Loucy (cell line): ENCODE measurements around the gene CCNF.

Experiments used
- H2AFZ ChIP-seq: fragments of 200-600 bp; sonication (generic); 2 replicates; pipeline ENCODE4 v1.6.0; 2016; ENCODE audit warnings: antibody characterized with exemption, mild to moderate bottlenecking, low read length, moderate library complexity
- H3F3A ChIP-seq: fragments of 200-600 bp; 2 replicates; pipeline ENCODE4 v1.6.0; 2016; ENCODE audit warnings: antibody characterized with exemption, low read depth, mild to moderate bottlenecking
- H3K27me3 ChIP-seq: fragments of 200-600 bp; sonication (generic); 2 replicates; pipeline ENCODE4 v1.6.1; 2014; ENCODE audit warnings: low read length, mild to moderate bottlenecking; ENCODE audit not compliant: insufficient read depth, poor library complexity, severe bottlenecking
- H3K36me3 ChIP-seq: fragments of 200-600 bp; sonication (generic); 2 replicates; pipeline ENCODE4 v1.6.1; 2016; ENCODE audit warnings: low read length; ENCODE audit not compliant: insufficient read depth
- H3K4me1 ChIP-seq: fragments of 200-600 bp; sonication (generic); 2 replicates; pipeline ENCODE4 v1.5.1; 2014; ENCODE audit warnings: low read length, mild to moderate bottlenecking; ENCODE audit not compliant: insufficient read depth, poor library complexity, severe bottlenecking
- H3K4me2 ChIP-seq: fragments of 200-600 bp; sonication (generic); 2 replicates; pipeline ENCODE4 v1.6.0; 2014; ENCODE audit warnings: antibody characterized with exemption, low read length, low read depth, mild to moderate bottlenecking; ENCODE audit not compliant: poor library complexity, severe bottlenecking
- H3K4me3 ChIP-seq: fragments of 200-600 bp; sonication (generic); 2 replicates; pipeline ENCODE4 v1.5.1; 2014; ENCODE audit warnings: low read length, mild to moderate bottlenecking, mixed read lengths; ENCODE audit not compliant: poor library complexity, severe bottlenecking
- H3K79me2 ChIP-seq: fragments of 200-600 bp; sonication (generic); 2 replicates; pipeline ENCODE4 v1.6.1; 2014; ENCODE audit warnings: low read length; ENCODE audit not compliant: insufficient read depth
- H3K9ac ChIP-seq: fragments of 200-600 bp; sonication (generic); 2 replicates; pipeline ENCODE4 v1.6.0; 2014; ENCODE audit warnings: mild to moderate bottlenecking, low read depth, low read length, moderate library complexity; ENCODE audit not compliant: poor library complexity, severe bottlenecking
- H3K9me2 ChIP-seq: fragments of 200-600 bp; sonication (generic); replicated peaks from 2 replicates; pipeline ENCODE4 v1.6.1; 2016; ENCODE audit warnings: low read depth, low read length, mixed read lengths
- H3K9me3 ChIP-seq: fragments of 200-600 bp; sonication (generic); 2 replicates; pipeline ENCODE4 v1.6.1; 2014; ENCODE audit warnings: mild to moderate bottlenecking, antibody characterized with exemption, low read length, low read depth; ENCODE audit not compliant: insufficient read depth
- H4K20me1 ChIP-seq: fragments of 200-600 bp; sonication (generic); 2 replicates; pipeline ENCODE4 v1.6.0; 2014; ENCODE audit warnings: antibody characterized with exemption, low read length, mild to moderate bottlenecking; ENCODE audit not compliant: insufficient read depth, poor library complexity, severe bottlenecking
- EZH2phosphoT487 ChIP-seq: fragments of 200-600 bp; IDR thresholded peaks from 2 replicates; pipeline ENCODE4 v1.6.1; 2018; ENCODE audit warnings: antibody characterized with exemption, mild to moderate bottlenecking, moderate library complexity, borderline replicate concordance
- TF ChIP-seq, protein P1 (sequence below): fragments of 200-600 bp; sonication (generic); conservative IDR thresholded peaks from 2 replicates; pipeline ENCODE4 v1.5.1; 2014; ENCODE audit warnings: mild to moderate bottlenecking, antibody characterized with exemption, low read length

CCNF gene

DNA sequence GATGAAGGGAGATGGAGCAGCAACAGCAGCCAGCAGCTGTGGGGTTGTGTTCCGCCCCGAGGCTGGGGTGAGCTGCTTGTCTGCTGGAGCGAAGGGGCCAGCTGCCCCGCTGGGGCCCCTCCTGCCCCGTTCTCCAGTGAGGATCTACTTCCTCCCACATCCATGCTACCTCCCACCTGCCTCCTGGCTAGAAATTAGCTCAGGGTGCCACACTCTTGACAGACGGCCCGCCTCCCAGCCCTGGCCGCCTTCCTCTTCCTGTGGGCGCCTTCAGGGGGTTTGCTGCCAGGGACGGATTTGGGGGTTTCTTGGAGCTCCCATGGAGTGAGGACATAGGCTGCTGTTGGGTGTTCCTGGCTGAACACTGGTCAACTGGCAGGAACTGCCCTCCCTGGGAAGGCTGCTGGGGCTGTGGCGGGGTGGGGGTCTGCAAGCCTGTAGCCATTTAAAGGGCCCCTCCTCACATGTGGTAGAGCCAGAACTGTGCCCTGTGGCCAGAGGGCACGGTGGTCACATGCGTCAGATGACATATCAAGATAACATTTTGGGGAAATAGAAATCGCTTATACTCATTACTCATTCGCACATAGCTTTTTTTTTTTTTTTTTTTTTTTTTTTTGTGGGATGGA, 58.8 kb downstream of the CCNF start:
- no peak overlapping the region for H3K4me2 ChIP-seq
- H3K27me3 ChIP-seq: no peaks in the 10 kb centered on the region
- peaks cover 15% of the 10 kb centered on the region; the same call in 1 of the 2 replicates for H3K79me2 ChIP-seq
- H3K9me3 ChIP-seq: no peaks in the 10 kb centered on the region
- no peak for TF ChIP-seq EZH2phosphoT487
- TF ChIP-seq, protein P1, sequence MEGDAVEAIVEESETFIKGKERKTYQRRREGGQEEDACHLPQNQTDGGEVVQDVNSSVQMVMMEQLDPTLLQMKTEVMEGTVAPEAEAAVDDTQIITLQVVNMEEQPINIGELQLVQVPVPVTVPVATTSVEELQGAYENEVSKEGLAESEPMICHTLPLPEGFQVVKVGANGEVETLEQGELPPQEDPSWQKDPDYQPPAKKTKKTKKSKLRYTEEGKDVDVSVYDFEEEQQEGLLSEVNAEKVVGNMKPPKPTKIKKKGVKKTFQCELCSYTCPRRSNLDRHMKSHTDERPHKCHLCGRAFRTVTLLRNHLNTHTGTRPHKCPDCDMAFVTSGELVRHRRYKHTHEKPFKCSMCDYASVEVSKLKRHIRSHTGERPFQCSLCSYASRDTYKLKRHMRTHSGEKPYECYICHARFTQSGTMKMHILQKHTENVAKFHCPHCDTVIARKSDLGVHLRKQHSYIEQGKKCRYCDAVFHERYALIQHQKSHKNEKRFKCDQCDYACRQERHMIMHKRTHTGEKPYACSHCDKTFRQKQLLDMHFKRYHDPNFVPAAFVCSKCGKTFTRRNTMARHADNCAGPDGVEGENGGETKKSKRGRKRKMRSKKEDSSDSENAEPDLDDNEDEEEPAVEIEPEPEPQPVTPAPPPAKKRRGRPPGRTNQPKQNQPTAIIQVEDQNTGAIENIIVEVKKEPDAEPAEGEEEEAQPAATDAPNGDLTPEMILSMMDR: no peak
- no peak overlapping the region for H2AFZ ChIP-seq
- no peaks in the 10 kb centered on the region for H3K9me2 ChIP-seq
- H3K4me1 ChIP-seq: no peaks in the 10 kb centered on the region
- H3K36me3 ChIP-seq: no peaks in the 10 kb centered on the region
- no peak overlapping the region for H3K4me3 ChIP-seq
- no peak overlapping the region for H3K9ac ChIP-seq
- H4K20me1 ChIP-seq: peaks cover 3% of the 10 kb centered on the region
- H3F3A ChIP-seq: no peaks in the 10 kb centered on the region

DNA sequence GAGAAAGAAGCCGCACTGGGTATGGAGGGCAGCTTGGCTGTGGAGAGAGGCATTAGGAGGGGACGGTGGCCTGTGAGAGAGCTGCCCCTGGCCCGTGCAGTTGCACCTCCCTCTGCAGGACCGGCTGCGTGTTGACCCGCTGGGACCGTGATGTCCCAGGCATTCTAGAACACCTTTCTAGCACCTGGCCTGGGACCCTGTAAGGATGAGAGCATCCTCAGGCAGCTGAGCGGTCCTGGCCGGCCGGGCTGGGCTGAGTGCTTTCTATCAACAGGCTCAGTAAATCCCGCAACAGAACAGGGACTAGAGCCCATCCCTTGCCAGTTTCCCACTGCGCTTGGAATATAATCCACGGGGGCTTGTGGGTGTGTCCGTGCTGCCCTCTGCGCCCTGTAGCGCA, 60.3 kb downstream of the CCNF start:
- Histone ChIP-seq H4K20me1 (peaks cover 3% of the 10 kb centered on the region), H3K4me2 (no peak overlapping the region), H3F3A (no peaks in the 10 kb centered on the region), H3K4me3 (no peak overlapping the region), H3K36me3 (no peaks in the 10 kb centered on the region), H3K4me1 (no peaks in the 10 kb centered on the region), H3K9ac (no peak overlapping the region), H3K9me2 (no peaks in the 10 kb centered on the region), H2AFZ (no peak overlapping the region), H3K9me3 (no peaks in the 10 kb centered on the region), H3K27me3 (no peaks in the 10 kb centered on the region), H3K79me2 (peaks cover 9% of the 10 kb centered on the region; the same call in 1 of the 2 replicates)
- TF ChIP-seq, protein P1: no peak
- TF ChIP-seq EZH2phosphoT487: no peak

DNA sequence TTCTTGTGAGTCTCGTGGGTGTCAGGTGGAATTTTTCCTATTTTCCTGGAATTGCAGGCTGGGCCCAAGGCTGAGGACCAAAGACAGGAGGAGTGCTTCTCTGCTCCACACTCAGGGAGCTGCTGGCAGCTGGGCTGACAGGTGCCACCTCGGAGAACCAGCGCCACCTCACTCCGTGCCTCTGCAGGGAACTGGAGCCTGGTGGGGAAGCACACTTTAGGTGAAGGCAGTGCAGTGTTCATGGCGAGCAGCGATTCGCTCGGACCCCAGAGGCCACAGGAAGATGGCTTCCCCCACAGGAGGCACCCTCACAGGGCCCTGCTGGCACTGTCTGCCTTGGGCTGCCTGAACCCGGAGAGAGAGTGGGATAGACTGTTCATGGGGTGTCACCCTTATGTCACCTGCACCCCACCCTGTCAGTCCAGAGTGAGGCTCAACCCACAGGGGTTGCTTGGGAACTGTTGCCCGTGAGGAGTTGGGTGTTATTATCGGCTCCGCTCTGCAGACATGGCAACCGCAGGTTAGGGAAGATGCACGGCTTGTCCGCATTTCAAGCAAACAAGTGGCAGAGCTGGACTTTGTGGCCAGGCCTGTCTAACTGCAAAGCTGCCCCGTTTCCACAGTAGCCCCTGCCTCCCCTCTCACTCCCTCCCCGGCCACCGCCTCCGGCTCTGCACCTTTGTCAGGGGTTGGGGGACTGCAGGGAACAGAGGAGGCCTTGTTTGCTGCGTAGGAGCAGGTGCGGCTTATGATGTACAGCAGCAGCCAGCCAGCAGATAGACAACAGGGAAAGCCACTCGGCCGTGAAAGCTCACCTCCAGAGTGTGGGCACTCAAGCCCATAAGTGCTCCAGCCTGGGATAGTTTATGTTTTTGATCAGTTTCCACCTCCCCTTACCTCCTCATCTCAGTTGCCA, 61.2 kb downstream of the CCNF start:
- H3F3A ChIP-seq: no peaks in the 10 kb centered on the region
- no peak overlapping the region for H2AFZ ChIP-seq
- no peaks in the 10 kb centered on the region for H3K9me3 ChIP-seq
- H3K9ac ChIP-seq: no peak overlapping the region
- H3K9me2 ChIP-seq: no peaks in the 10 kb centered on the region
- peaks cover 9% of the 10 kb centered on the region; the same call in 1 of the 2 replicates for H3K79me2 ChIP-seq
- H3K4me2 ChIP-seq: no peak overlapping the region
- H3K4me3 ChIP-seq: no peak overlapping the region
- H3K4me1 ChIP-seq: no peaks in the 10 kb centered on the region
- TF ChIP-seq, protein P1: no peak
- TF ChIP-seq EZH2phosphoT487: no peak
- no peaks in the 10 kb centered on the region for H3K36me3 ChIP-seq
- H4K20me1 ChIP-seq: peaks cover 3% of the 10 kb centered on the region
- H3K27me3 ChIP-seq: no peaks in the 10 kb centered on the region
